H9 (cell line): ENCODE results near the gene DDX24. TPM values are rescaled to one million over a fixed set of nuclear protein-coding genes. Genes with fewer than 3 reads are reported as not detected.

ENCODE experiments used
- DNase-seq: peaks from one replicate; pipeline ENCODE4 v3.0.0-alpha.2; 2017
- H2AFZ ChIP-seq: one replicate; pipeline ENCODE4 v1.6.1; 2013; ENCODE audit warnings: mild to moderate bottlenecking, low read length, control low read depth, moderate library complexity
- H2AK5ac ChIP-seq: 2 replicates; pipeline ENCODE4 v1.6.1; 2013; ENCODE audit warnings: low read length, control low read depth, mixed read lengths; ENCODE audit not compliant: insufficient read length
- H2BK120ac ChIP-seq: one replicate; pipeline ENCODE4 v1.6.1; 2013; ENCODE audit warnings: low read depth, mild to moderate bottlenecking, low read length, control low read depth, inconsistent platforms; ENCODE audit not compliant: poor library complexity, severe bottlenecking
- H2BK12ac ChIP-seq: 2 replicates; pipeline ENCODE4 v1.6.1; 2013; ENCODE audit warnings: low read length, control low read depth, mixed read lengths, low read depth; ENCODE audit not compliant: insufficient read length
- H2BK15ac ChIP-seq: 2 replicates; pipeline ENCODE4 v1.6.1; 2013; ENCODE audit warnings: low read depth, low read length, control low read depth
- H2BK20ac ChIP-seq: one replicate; pipeline ENCODE4 v1.6.1; 2013; ENCODE audit warnings: low read depth, mild to moderate bottlenecking, low read length, control low read depth, inconsistent platforms; ENCODE audit not compliant: poor library complexity, severe bottlenecking
- H2BK5ac ChIP-seq: 2 replicates; pipeline ENCODE4 v1.6.1; 2013; ENCODE audit warnings: low read length, control low read depth, mixed read lengths; ENCODE audit not compliant: insufficient read length
- H3K14ac ChIP-seq: 2 replicates; pipeline ENCODE4 v1.6.1; 2013; ENCODE audit warnings: low read length, control low read depth; ENCODE audit not compliant: insufficient read depth
- H3K18ac ChIP-seq: 2 replicates; pipeline ENCODE4 v1.6.1; 2013; ENCODE audit warnings: low read depth, mild to moderate bottlenecking, mixed read lengths, low read length, control low read depth; ENCODE audit not compliant: insufficient read length
- H3K23ac ChIP-seq: 2 replicates; pipeline ENCODE4 v1.6.1; 2013; ENCODE audit warnings: low read length, control low read depth, mixed read lengths, low read depth; ENCODE audit not compliant: insufficient read length
- H3K23me2 ChIP-seq: 2 replicates; pipeline ENCODE4 v1.6.1; 2013; ENCODE audit warnings: low read depth, mild to moderate bottlenecking, mixed read lengths, low read length, control low read depth; ENCODE audit not compliant: insufficient read length, poor library complexity, severe bottlenecking
- H3K27ac ChIP-seq: 2 replicates; pipeline ENCODE4 v1.5.1; 2013; ENCODE audit warnings: low read length, control low read depth, mixed read lengths, low read depth; ENCODE audit not compliant: insufficient read length
- H3K27me3 ChIP-seq: 2 replicates; pipeline ENCODE4 v1.6.1; 2013; ENCODE audit warnings: low read length, control low read depth, inconsistent platforms; ENCODE audit not compliant: insufficient read depth
- H3K4ac ChIP-seq: 2 replicates; pipeline ENCODE4 v1.6.1; 2013; ENCODE audit warnings: low read depth, mild to moderate bottlenecking, control low read depth, inconsistent platforms, low read length, moderate library complexity
- H3K4me1 ChIP-seq: 2 replicates; pipeline ENCODE4 v1.6.1; 2013; ENCODE audit warnings: low read length, control low read depth, inconsistent platforms; ENCODE audit not compliant: insufficient read depth
- H3K4me2 ChIP-seq: 2 replicates; pipeline ENCODE4 v1.6.1; 2013; ENCODE audit warnings: low read length, control low read depth, mixed read lengths; ENCODE audit not compliant: insufficient read length, insufficient read depth
- H3K56ac ChIP-seq: 2 replicates; pipeline ENCODE4 v1.6.1; 2013; ENCODE audit warnings: low read depth, mild to moderate bottlenecking, mixed read lengths, low read length, control low read depth; ENCODE audit not compliant: insufficient read length
- H3K79me1 ChIP-seq: 2 replicates; pipeline ENCODE4 v1.6.1; 2013; ENCODE audit warnings: low read depth, mild to moderate bottlenecking, moderate library complexity, low read length, control low read depth, inconsistent platforms; ENCODE audit not compliant: insufficient read depth, poor library complexity, severe bottlenecking
- H3K79me2 ChIP-seq: 2 replicates; pipeline ENCODE4 v1.6.1; 2013; ENCODE audit warnings: low read length, control low read depth, inconsistent platforms; ENCODE audit not compliant: insufficient read depth
- H3K9ac ChIP-seq: 2 replicates; pipeline ENCODE4 v1.6.1; 2013; ENCODE audit warnings: low read length, control low read depth, mixed read lengths; ENCODE audit not compliant: insufficient read length; ENCODE audit errors: extremely low read depth
- H3K9me3 ChIP-seq: one replicate; pipeline ENCODE4 v1.6.1; 2013; ENCODE audit warnings: low read depth, low read length, inconsistent platforms; ENCODE audit not compliant: control insufficient read depth
- H3T11ph ChIP-seq: one replicate; pipeline ENCODE4 v1.6.1; 2013; ENCODE audit warnings: mild to moderate bottlenecking, low read length, control low read depth, inconsistent platforms
- H4K20me1 ChIP-seq: one replicate; pipeline ENCODE4 v1.6.1; 2013; ENCODE audit not compliant: control insufficient read depth, insufficient read length, insufficient read depth
- H4K5ac ChIP-seq: 2 replicates; pipeline ENCODE4 v1.6.1; 2013; ENCODE audit warnings: low read depth, mild to moderate bottlenecking, mixed read lengths, low read length, control low read depth; ENCODE audit not compliant: insufficient read length
- H4K8ac ChIP-seq: replicated peaks from 2 replicates; pipeline ENCODE4 v1.6.1; 2013; ENCODE audit warnings: low read length, control low read depth, mixed read lengths, low read depth; ENCODE audit not compliant: insufficient read length
- H4K91ac ChIP-seq: 2 replicates; pipeline ENCODE4 v1.6.1; 2013; ENCODE audit warnings: low read depth, mild to moderate bottlenecking, moderate library complexity, mixed read lengths, low read length, control low read depth; ENCODE audit not compliant: insufficient read length
- H3K27ac Mint-ChIP-seq, 3 experiments: 2 replicates in 2 of 3; 3 replicates in 1 of 3; pipeline ENCODE4 v1.8.0; 2020 to 2021; ENCODE audit warnings: mixed read lengths in 3 of 3, mild to moderate bottlenecking in 1 of 3, moderate library complexity in 1 of 3
- H3K27me3 Mint-ChIP-seq: 2 replicates; pipeline ENCODE4 v1.8.0; 2021; ENCODE audit warnings: low read depth, mild to moderate bottlenecking, moderate library complexity, mixed read lengths
- H3K36me3 Mint-ChIP-seq, 3 experiments: 2 replicates in 2 of 3; 3 replicates in 1 of 3; pipeline ENCODE4 v1.8.0; 2020 to 2021; ENCODE audit warnings: low read depth in 3 of 3, mixed read lengths in 3 of 3; ENCODE audit not compliant: insufficient read depth in 1 of 3
- H3K4me1 Mint-ChIP-seq, 2 experiments: 2 replicates each; pipeline ENCODE4 v1.8.0; 2020; ENCODE audit warnings: mixed read lengths in 2 of 2
- H3K4me3 Mint-ChIP-seq, 2 experiments: 2 replicates in 1 of 2; 3 replicates in 1 of 2; pipeline ENCODE4 v1.8.0; 2020 to 2021; ENCODE audit warnings: mild to moderate bottlenecking in 2 of 2, mixed read lengths in 2 of 2, moderate library complexity in 1 of 2
- H3K9me3 Mint-ChIP-seq, 2 experiments: 2 replicates in 1 of 2; 3 replicates in 1 of 2; pipeline ENCODE4 v1.8.0; 2020; ENCODE audit warnings: mild to moderate bottlenecking in 2 of 2, mixed read lengths in 2 of 2, moderate library complexity in 1 of 2
- CTCF ChIP-seq: fragments of 200-600 bp; sonication (generic); conservative IDR thresholded peaks from 3 replicates; pipeline ENCODE4 v1.8.0; 2021; ENCODE audit warnings: antibody characterized with exemption, mild to moderate bottlenecking
- WGBS: extraction: QIAGEN DNeasy Blood & Tissue Kit; methylation state at CpG from one replicate; pipeline ENCODE4 v1.1.7; 2013; ENCODE audit warnings: missing lambda C conversion rate, low lambda C conversion rate, mixed read lengths; ENCODE audit not compliant: insufficient read length; ENCODE audit errors: extremely low coverage; 5-methylcytosine and 5-hydroxymethylcytosine counted together
- total RNA-seq: library from RNA; stranded (reverse); gene quantifications from 2 replicates; pipeline ENCODE4 v1.2.1, GENCODE V29; 2021

The DDX24 gene
- total RNA-seq, 1 experiment from 2014 or later: 172 TPM

DNA sequence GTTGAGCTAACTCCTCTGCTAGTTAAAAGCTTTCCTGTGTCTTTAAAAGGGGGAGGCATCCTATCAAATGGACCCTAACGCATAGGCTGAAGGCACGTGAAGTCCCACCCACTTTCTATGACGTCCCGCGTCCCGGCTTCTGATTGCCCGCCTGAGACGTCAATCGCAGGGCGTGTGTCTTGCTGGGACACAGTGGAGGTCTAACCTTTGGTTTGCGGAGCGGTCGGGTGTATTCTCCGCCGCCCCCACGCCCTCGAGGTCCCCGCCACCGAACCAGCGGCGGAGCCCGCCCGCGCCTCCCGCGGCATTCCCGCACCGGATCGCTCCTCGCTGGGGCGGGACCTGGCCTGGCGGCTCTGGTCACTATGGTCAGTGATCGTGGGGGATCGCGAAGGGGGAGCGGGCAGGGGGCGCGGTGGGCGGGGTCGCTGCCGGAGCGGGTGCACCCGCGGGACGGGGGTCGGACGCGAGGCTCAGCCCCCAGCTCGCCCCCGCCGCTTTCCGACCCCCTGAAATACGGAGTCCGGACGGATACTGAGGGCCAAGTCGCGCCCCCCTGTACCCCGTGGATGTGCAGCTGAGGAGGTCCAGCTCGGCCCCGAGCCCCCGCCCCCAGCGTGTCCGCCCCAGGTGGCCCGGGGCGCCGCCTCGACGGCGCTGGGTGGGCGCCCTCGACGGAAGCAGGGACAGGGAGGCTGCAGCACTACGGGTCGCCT lies 54.7 kb downstream of the DDX24 start, which contains the start of gene OTUB2:
TSS of gene OTUB2 (plus strand) at position 168 of the 716 bp plus-strand sequence. CDS start at position 366, 198 bp downstream.
- Histone ChIP-seq H2BK20ac (no peak within 1 kb of the TSS), H3K14ac (peak within 1 kb of the TSS; percentile 50; the same call in 1 of the 2 replicates), H3K27me3 (no peaks in the 10 kb centered on the region), H2BK5ac (no peak within 1 kb of the TSS), H4K5ac (no peak within 1 kb of the TSS), H4K8ac (no peak within 1 kb of the TSS), H3K79me2 (no peaks in the 10 kb centered on the region), H2BK15ac (no peak within 1 kb of the TSS), H3K9ac (no peak within 1 kb of the TSS), H3K79me1 (no peaks in the 10 kb centered on the region), H2BK120ac (no peak within 1 kb of the TSS), H3K27ac (no peak within 1 kb of the TSS), H3K9me3 (no peaks in the 10 kb centered on the region), H3T11ph (no peak within 1 kb of the TSS), H2AFZ (no peak within 1 kb of the TSS), H3K4ac (no peak within 1 kb of the TSS), H3K23ac (no peak within 1 kb of the TSS), H3K18ac (no peak within 1 kb of the TSS), H3K4me2 (peak within 1 kb of the TSS; percentile 45), H3K56ac (no peak within 1 kb of the TSS), H2AK5ac (no peak within 1 kb of the TSS), H4K20me1 (no peaks in the 10 kb centered on the region), H3K23me2 (no peaks in the 10 kb centered on the region), H3K4me1 (no peaks in the 10 kb centered on the region; the same call in 1 of the 2 replicates), H4K91ac (no peak within 1 kb of the TSS), H2BK12ac (no peak within 1 kb of the TSS)
- H3K27me3 Mint-ChIP-seq: peaks cover 5% of the 10 kb centered on the region; the same call in 1 of the 2 replicates
- H3K27ac Mint-ChIP-seq: no peak within 1 kb of the TSS
- TF ChIP-seq CTCF: no peak
- DNase-seq: peak; percentile 98
- no peaks in the 10 kb centered on the region; a peak in 1 of 7 replicates for H3K36me3 Mint-ChIP-seq
- peak within 1 kb of the TSS; percentile 62 to 81 for H3K4me3 Mint-ChIP-seq
- peaks cover 28 to 41% of the 10 kb centered on the region in 2 experiments for H3K4me1 Mint-ChIP-seq
- WGBS: no CpG with 5 or more reads among the region's 74 CpGs
- no peaks in the 10 kb centered on the region for H3K9me3 Mint-ChIP-seq
